Activated T-helper 2 cell treated with anti-CD3 and anti-CD28 coated beads, Interferon-gamma antibody, Interleukin-2, Interleukin-4, amounts not matched to agents 10 μg/mL and 5 μg/mL and 100 μg/mL, durations not matched to agents 14 hours and 24 hours and 36 hours (primary cell): ENCODE data around the gene NCAPH2. TPM values are rescaled to one million over a fixed set of nuclear protein-coding genes. Genes with fewer than 3 reads are reported as not detected.
"Not testable (repeated sequence)": the region's sequence is repeated elsewhere in the genome, so short reads cannot be mapped to it uniquely, and the experiment has no call there.

Experiments used
- DNase-seq: peaks from one replicate; pipeline ENCODE4 v3.0.0; 2021; ENCODE audit warnings: low spot score
- H3K27ac Mint-ChIP-seq: one replicate; pipeline ENCODE4 v1.8.0; 2021; ENCODE audit warnings: mixed read lengths
- H3K27me3 Mint-ChIP-seq: one replicate; pipeline ENCODE4 v1.8.0; 2021; ENCODE audit warnings: low read depth, mixed read lengths
- H3K36me3 Mint-ChIP-seq: one replicate; pipeline ENCODE4 v1.8.0; 2021; ENCODE audit warnings: low read depth, mixed read lengths
- H3K4me1 Mint-ChIP-seq: one replicate; pipeline ENCODE4 v1.8.0; 2021; ENCODE audit warnings: low read depth, mixed read lengths
- H3K4me3 Mint-ChIP-seq: one replicate; pipeline ENCODE4 v1.8.0; 2021; ENCODE audit warnings: low read depth, mild to moderate bottlenecking, moderate library complexity, mixed read lengths
- H3K9me3 Mint-ChIP-seq: one replicate; pipeline ENCODE4 v1.8.0; 2021; ENCODE audit warnings: mixed read lengths
- intact Hi-C: fragments of 100-400 bp; cut with micrococcal nuclease; formaldehyde crosslinking; loops from one replicate; pipeline ENCODE4 v1.15.1; 2023
- total RNA-seq: library from RNA; stranded (reverse); gene quantifications from 2 replicates; pipeline ENCODE4 v1.2.3, GENCODE V29; 2022

Gene NCAPH2
- total RNA-seq, 1 donor from 2014 or later = 112 TPM

- DNase-seq = no peak
- Mint-ChIP-seq H3K4me1 (peaks cover 34% of the 10 kb centered on the region), H3K27me3 (no peaks in the 10 kb centered on the region), H3K36me3 (peaks cover 5% of the 10 kb centered on the region), H3K27ac (peak overlapping the region; percentile 81), H3K9me3 (no peaks in the 10 kb centered on the region), H3K4me3 (peak overlapping the region; percentile 91)
- intact Hi-C loops = no loop called here
Measured at GRCh38 chr22:50532824-50533796, 25.1 kb downstream of the NCAPH2 start.

GRCh38 chr22:50533856-50534711 lies 26.1 kb downstream of the NCAPH2 start:
- intact Hi-C loops, H3K4me3 Mint-ChIP-seq, H3K9me3 Mint-ChIP-seq, DNase-seq, H3K36me3 Mint-ChIP-seq, H3K27me3 Mint-ChIP-seq: not testable (repeated sequence)
- peaks cover 35% of the 10 kb centered on the region for H3K4me1 Mint-ChIP-seq
- peak overlapping the region; percentile 21 for H3K27ac Mint-ChIP-seq

GRCh38 chr22:50535113-50535512 lies 27.1 kb downstream of the NCAPH2 start:
- Mint-ChIP-seq H3K27me3 (no peaks in the 10 kb centered on the region), H3K9me3 (no peaks in the 10 kb centered on the region), H3K27ac (no peak overlapping the region), H3K36me3 (no peaks in the 10 kb centered on the region), H3K4me3 (no peak overlapping the region), H3K4me1 (peaks cover 44% of the 10 kb centered on the region)
- intact Hi-C loops = no loop called here
- no peak for DNase-seq

- no peak for DNase-seq
- Mint-ChIP-seq H3K27me3 (no peaks in the 10 kb centered on the region), H3K9me3 (no peaks in the 10 kb centered on the region), H3K27ac (no peak overlapping the region), H3K4me1 (peaks cover 53% of the 10 kb centered on the region), H3K4me3 (no peak overlapping the region), H3K36me3 (no peaks in the 10 kb centered on the region)
- intact Hi-C loops = no loop called here
Measured at GRCh38 chr22:50536226-50536625, 28.2 kb downstream of the NCAPH2 start.

- H3K27me3 Mint-ChIP-seq = no peaks in the 10 kb centered on the region
- intact Hi-C loops = loop anchor here (2.0 kb wide), 1 partner anchor 83 kb away; no protein-coding TSS in a partner anchor
- H3K36me3 Mint-ChIP-seq = no peaks in the 10 kb centered on the region
- DNase-seq = no peak
- H3K4me1 Mint-ChIP-seq = peaks cover 65% of the 10 kb centered on the region
- no peaks in the 10 kb centered on the region for H3K9me3 Mint-ChIP-seq
- no peak overlapping the region for H3K4me3 Mint-ChIP-seq
- H3K27ac Mint-ChIP-seq = peak overlapping the region; percentile 81
Measured at GRCh38 chr22:50537765-50538164, 29.7 kb downstream of the NCAPH2 start.

- no peak for DNase-seq
- Mint-ChIP-seq H3K36me3 (no peaks in the 10 kb centered on the region), H3K27ac (peak overlapping the region; percentile 88), H3K9me3 (no peaks in the 10 kb centered on the region), H3K4me1 (peaks cover 56% of the 10 kb centered on the region), H3K27me3 (no peaks in the 10 kb centered on the region), H3K4me3 (peak overlapping the region; percentile 42)
- intact Hi-C loops = no loop called here
Measured at GRCh38 chr22:50540381-50540780, 32.4 kb downstream of the NCAPH2 start.

- intact Hi-C loops, H3K9me3 Mint-ChIP-seq, H3K4me3 Mint-ChIP-seq, H3K27me3 Mint-ChIP-seq, H3K36me3 Mint-ChIP-seq: not testable (repeated sequence)
- Mint-ChIP-seq H3K27ac (peak overlapping the region; percentile 88), H3K4me1 (peaks cover 63% of the 10 kb centered on the region)
- DNase-seq = peak; percentile 25
Measured at GRCh38 chr22:50541667-50542026, 33.6 kb downstream of the NCAPH2 start.

- no peak for DNase-seq
- H3K36me3 Mint-ChIP-seq = no peaks in the 10 kb centered on the region
- intact Hi-C loops = no loop called here
- H3K9me3 Mint-ChIP-seq = no peaks in the 10 kb centered on the region
- peaks cover 62% of the 10 kb centered on the region for H3K4me1 Mint-ChIP-seq
- H3K4me3 Mint-ChIP-seq = no peak overlapping the region
- H3K27me3 Mint-ChIP-seq = no peaks in the 10 kb centered on the region
- H3K27ac Mint-ChIP-seq = peak overlapping the region; percentile 88
Measured at GRCh38 chr22:50542416-50542927, 34.4 kb downstream of the NCAPH2 start.

- H3K4me3 Mint-ChIP-seq = peak overlapping the region; percentile 21
- no peaks in the 10 kb centered on the region for H3K36me3 Mint-ChIP-seq
- H3K27me3 Mint-ChIP-seq = no peaks in the 10 kb centered on the region
- H3K9me3 Mint-ChIP-seq = no peaks in the 10 kb centered on the region
- peak overlapping the region; percentile 22 for H3K27ac Mint-ChIP-seq
- peak; percentile 73 for DNase-seq
- peaks cover 53% of the 10 kb centered on the region for H3K4me1 Mint-ChIP-seq
- intact Hi-C loops = loop anchor here (2.0 kb wide), 2 partner anchors 13 to 17 kb away; partner anchors contain the start of gene TYMP
Measured at GRCh38 chr22:50544078-50544745, 36.2 kb downstream of the NCAPH2 start.

GRCh38 chr22:50544746-50545253 lies 36.8 kb downstream of the NCAPH2 start:
- H3K4me1 Mint-ChIP-seq = peaks cover 48% of the 10 kb centered on the region
- intact Hi-C loops = loop anchor here (2.0 to 5.0 kb wide), 3 partner anchors 14 to 38 kb away; partner anchors contain the start of genes CHKB and TYMP
- peak; percentile 18 for DNase-seq
- H3K27ac Mint-ChIP-seq = peak overlapping the region; percentile 22
- no peaks in the 10 kb centered on the region for H3K36me3 Mint-ChIP-seq
- no peak overlapping the region for H3K4me3 Mint-ChIP-seq
- no peaks in the 10 kb centered on the region for H3K27me3 Mint-ChIP-seq
- H3K9me3 Mint-ChIP-seq = no peaks in the 10 kb centered on the region

GRCh38 chr22:50545522-50546325 lies 37.7 kb downstream of the NCAPH2 start, which contains the start of gene KLHDC7B:
KLHDC7B (plus strand) TSS chr22:50545899; CDS start chr22:50546244, 345 bp downstream.
- no peaks in the 10 kb centered on the region for H3K9me3 Mint-ChIP-seq
- peak within 1 kb of the TSS; percentile 56 for H3K27ac Mint-ChIP-seq
- intact Hi-C loops = loop anchor here (2.0 to 5.0 kb wide), 3 partner anchors 15 to 37 kb away; partner anchors contain the start of genes CHKB and TYMP
- no peak for DNase-seq
- H3K27me3 Mint-ChIP-seq = no peaks in the 10 kb centered on the region
- peaks cover 45% of the 10 kb centered on the region for H3K4me1 Mint-ChIP-seq
- peaks cover 3% of the 10 kb centered on the region for H3K36me3 Mint-ChIP-seq
- no peak within 1 kb of the TSS for H3K4me3 Mint-ChIP-seq
